ENCODE measurements around the gene FAM111A.

- TF ChIP-seq CTCF (conservative IDR thresholded peaks at IDR 0.05; ENCODE audit: low read depth, low read length) (no peak), EZH2 (IDR thresholded peaks at IDR 0.05; ENCODE audit: borderline replicate concordance, low read depth, low read length, poor library complexity, severe bottlenecking) (no peak)
Observed at GRCh38 chr11:59199546-59200422, 57.1 kb downstream of the FAM111A start.

Data from A673 (cell line).